ENCODE results near the gene SIVA1. TPM values are rescaled to one million over a fixed set of nuclear protein-coding genes. Genes with fewer than 3 reads are reported as not detected.

The SIVA1 gene
- total RNA-seq, 1 experiment from 2014 or later, result 128 TPM

GRCh38 chr14:104719343-104719742, 33.6 kb upstream of the SIVA1 start:
- no peaks in the 10 kb centered on the region for H3K9me3 Mint-ChIP-seq
- H3K36me3 Mint-ChIP-seq, result peaks cover 2% of the 10 kb centered on the region; the same call in 1 of the 2 replicates
- no peaks in the 10 kb centered on the region for H3K27me3 Mint-ChIP-seq (ENCODE audit: low read depth)
- no peak overlapping the region for H3K4me3 Mint-ChIP-seq
- DNase-seq (ENCODE audit: low spot score), result no peak
- TF ChIP-seq ZNF138 (CRISPR knock-in tag; conservative IDR thresholded peaks at IDR 0.05) (no peak), E2F1 (CRISPR knock-in tag; IDR thresholded peaks at IDR 0.05) (no peak), SMAD3 (CRISPR knock-in tag; IDR thresholded peaks at IDR 0.05; ENCODE audit: borderline replicate concordance) (no peak), PREB (CRISPR knock-in tag; IDR thresholded peaks at IDR 0.05; ENCODE audit: borderline replicate concordance) (no peak), NFYB (CRISPR knock-in tag; conservative IDR thresholded peaks at IDR 0.05; ENCODE audit: low read depth) (no peak)
- ChIA-PET CTCF (no interaction called here), POLR2A (no interaction called here)
- H3K4me1 Mint-ChIP-seq, result no peaks in the 10 kb centered on the region
- ATAC-seq, result no peak
- H3K27ac Mint-ChIP-seq, result no peak overlapping the region

- POLR2A ChIA-PET, result no interaction called here
- ATAC-seq (no peak), DNase-seq (ENCODE audit: low spot score) (no peak)
- Mint-ChIP-seq H3K36me3 (no peaks in the 10 kb centered on the region), H3K9me3 (no peaks in the 10 kb centered on the region), H3K27ac (no peak overlapping the region), H3K27me3 (ENCODE audit: low read depth) (no peaks in the 10 kb centered on the region), H3K4me3 (no peak overlapping the region), H3K4me1 (peaks cover 5% of the 10 kb centered on the region)
- CTCF ChIA-PET, result interaction anchor here (0.7 to 1.9 kb wide), 7 partner anchors 10 to 104 kb away, joined by 3 to 4 read pairs (median 4); partner anchors contain the start of gene SIVA1
- TF ChIP-seq HMGA2 (CRISPR knock-in tag; IDR thresholded peaks at IDR 0.05) (no peak), CDX4 (CRISPR knock-in tag; IDR thresholded peaks at IDR 0.05; ENCODE audit: borderline replicate concordance) (no peak), ERG (CRISPR knock-in tag; IDR thresholded peaks at IDR 0.05) (no peak), MLX (CRISPR knock-in tag; IDR thresholded peaks at IDR 0.05) (no peak), ZSCAN18 (CRISPR knock-in tag; IDR thresholded peaks at IDR 0.05) (no peak), SMAD3 (CRISPR knock-in tag; IDR thresholded peaks at IDR 0.05; ENCODE audit: borderline replicate concordance) (no peak), ZNF425 (CRISPR knock-in tag; conservative IDR thresholded peaks at IDR 0.05) (no peak), ZMAT4 (CRISPR knock-in tag; IDR thresholded peaks at IDR 0.05) (no peak), NFYB (CRISPR knock-in tag; conservative IDR thresholded peaks at IDR 0.05; ENCODE audit: low read depth) (no peak), E2F5 (CRISPR knock-in tag; IDR thresholded peaks at IDR 0.05) (no peak), FOXJ3 (CRISPR knock-in tag; IDR thresholded peaks at IDR 0.05; ENCODE audit: borderline replicate concordance) (no peak), STAT6 (CRISPR knock-in tag; conservative IDR thresholded peaks at IDR 0.05; ENCODE audit: low read depth) (no peak), NR1H2 (CRISPR knock-in tag; IDR thresholded peaks at IDR 0.05) (no peak), FOXP1 (CRISPR knock-in tag; IDR thresholded peaks at IDR 0.05; ENCODE audit: borderline replicate concordance) (no peak)
Measured at GRCh38 chr14:104721505-104722431, 31.2 kb upstream of the SIVA1 start.
